Measurements from ENCODE around the gene CSN2.

- no peak for TF ChIP-seq CTCF (IDR thresholded peaks at IDR 0.05)
- no peak for TF ChIP-seq POLR2A (IDR thresholded peaks at IDR 0.05)
Observed at GRCh38 chr4:69951602-69952001, 13.9 kb downstream of the CSN2 start.
